Common myeloid progenitor, CD34-positive (primary cell): ENCODE data around the gene PEX10.

Experiments used
- CTCF ChIA-PET: fragments of 350-600 bp; sonication (Branson Sonifier 250); formaldehyde crosslinking; loops from one replicate; lab custom pipeline; 2021; ENCODE audit warnings: antibody characterized with exemption; lab: Charles Lee
- POLR2A ChIA-PET: fragments of 350-600 bp; sonication (Branson Sonifier 250); formaldehyde crosslinking; loops from one replicate; lab custom pipeline; 2021; ENCODE audit warnings: antibody characterized with exemption; lab: Charles Lee
- DNase-seq, 3 donors: peaks; one replicate each; pipeline versions ENCODE4 v3.0.0 to v3.0.0-alpha.2; 2013
- H3K27ac ChIP-seq, 2 experiments: 1 replicate in 1 of 2; 2 replicates in 1 of 2; pipeline ENCODE4 v1.7.0; 2013; ENCODE audit warnings: inconsistent platforms in 2 of 2, low read length in 2 of 2, mild to moderate bottlenecking in 2 of 2, low read depth in 1 of 2, moderate library complexity in 1 of 2; ENCODE audit not compliant: severe bottlenecking in 2 of 2, insufficient read depth in 1 of 2, poor library complexity in 1 of 2
- H3K27me3 ChIP-seq, 5 experiments: replicated peaks in 2 of 5; 1 replicate in 3 of 5; 2 replicates in 2 of 5; pipeline versions ENCODE4 v1.6.1 to v1.7.0; 2013; ENCODE audit warnings: low read length in 4 of 5, mild to moderate bottlenecking in 2 of 5, moderate library complexity in 2 of 5, inconsistent platforms in 1 of 5; ENCODE audit not compliant: insufficient read depth in 5 of 5, control insufficient read depth in 4 of 5
- H3K36me3 ChIP-seq, 4 experiments: 1 replicate in 2 of 4; 2 replicates in 2 of 4; pipeline versions ENCODE4 v1.6.1 to v1.7.0; 2013; ENCODE audit warnings: low read length in 3 of 4, control low read depth in 1 of 4, mild to moderate bottlenecking in 1 of 4; ENCODE audit not compliant: control insufficient read depth in 4 of 4, insufficient read depth in 4 of 4
- H3K4me1 ChIP-seq, 4 experiments: 1 replicate in 3 of 4; 2 replicates in 1 of 4; pipeline versions ENCODE4 v1.6.1 to v1.7.1; 2013; ENCODE audit warnings: low read length in 3 of 4, mild to moderate bottlenecking in 3 of 4, control low read depth in 1 of 4, inconsistent platforms in 1 of 4, moderate library complexity in 1 of 4; ENCODE audit not compliant: control insufficient read depth in 4 of 4, insufficient read depth in 4 of 4; ENCODE audit errors: control extremely low read depth in 1 of 4
- H3K4me3 ChIP-seq, 7 experiments: 1 replicate in 4 of 7; 2 replicates in 3 of 7; pipeline versions ENCODE4 v1.5.1 to v1.7.0; 2013; ENCODE audit warnings: mild to moderate bottlenecking in 7 of 7, low read length in 6 of 7, moderate library complexity in 6 of 7, inconsistent platforms in 2 of 7, low read depth in 2 of 7, control low read depth in 1 of 7; ENCODE audit not compliant: insufficient read depth in 4 of 7, control insufficient read depth in 1 of 7; ENCODE audit errors: extremely low read depth in 1 of 7
- H3K9me3 ChIP-seq, 5 experiments: 1 replicate in 4 of 5; 2 replicates in 1 of 5; pipeline versions ENCODE4 v1.6.1 to v1.7.1; 2013; ENCODE audit warnings: low read length in 4 of 5, mild to moderate bottlenecking in 2 of 5, inconsistent platforms in 1 of 5, low read depth in 1 of 5, moderate library complexity in 1 of 5; ENCODE audit not compliant: control insufficient read depth in 4 of 5, insufficient read depth in 2 of 5; ENCODE audit errors: control extremely low read depth in 1 of 5
- WGBS: methylation state at CpG from one replicate; pipeline ENCODE4 v1.1.5; 2013; ENCODE audit not compliant: insufficient coverage; 5-methylcytosine and 5-hydroxymethylcytosine counted together

Gene PEX10

DNA sequence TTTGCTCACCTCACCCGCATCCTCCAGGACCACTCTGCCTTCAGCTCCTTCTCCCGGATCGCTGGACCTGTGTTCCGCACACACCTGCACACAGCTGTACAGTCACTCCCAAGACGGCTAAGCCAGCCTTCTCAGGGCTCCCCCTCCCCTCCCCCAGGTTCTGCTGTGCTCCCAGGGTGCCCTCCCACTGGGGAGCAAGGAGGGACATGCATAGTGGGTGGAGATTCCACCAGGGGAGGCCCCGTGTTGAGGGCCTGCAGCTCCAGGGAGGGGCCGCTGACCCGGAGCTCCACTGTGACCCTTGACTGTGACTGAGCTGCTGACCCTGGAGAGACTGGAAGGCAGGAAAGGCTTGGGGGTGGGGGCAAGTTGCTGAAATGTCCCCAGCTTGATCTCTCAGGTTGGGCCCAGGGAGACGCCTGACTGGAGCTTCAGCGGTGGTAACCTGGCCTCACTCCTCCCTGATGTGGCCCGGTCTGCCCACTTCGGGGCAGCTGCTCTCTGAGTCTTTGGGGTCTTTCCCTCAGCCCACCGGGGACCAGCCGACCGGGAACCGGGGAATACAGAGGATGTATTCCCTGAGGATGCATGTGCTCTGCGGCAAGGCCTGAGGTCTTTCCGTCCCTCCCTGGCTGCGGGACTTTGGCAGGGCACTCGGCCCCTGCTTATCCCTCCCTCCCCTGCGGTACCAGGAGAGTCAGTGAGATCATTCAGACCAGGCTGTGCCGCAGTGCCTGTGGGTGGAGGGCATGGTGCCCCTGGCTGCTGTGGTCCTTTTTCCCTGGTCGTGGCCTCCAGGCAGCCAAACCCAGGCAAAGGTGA lies 35.1 kb upstream of the PEX10 start:
- H3K4me1 ChIP-seq, result peaks cover 0 to 5% (median 0%) of the 10 kb centered on the region in 4 experiments
- H3K9me3 ChIP-seq, result no peaks in the 10 kb centered on the region
- no peak overlapping the region for H3K4me3 ChIP-seq
- H3K36me3 ChIP-seq, result no peaks in the 10 kb centered on the region
- 71% methylated on average over 15 of the region's 23 CpGs for WGBS
- ChIA-PET CTCF (interaction anchor here (1.3 kb wide), 1 partner anchor 101 kb away, joined by 3 read pairs; no protein-coding TSS in a partner anchor), POLR2A (no interaction called here)
- H3K27ac ChIP-seq, result no peak overlapping the region
- peaks cover 0 to 83% (median 11%) of the 10 kb centered on the region in 5 experiments for H3K27me3 ChIP-seq
- no peak for DNase-seq

DNA sequence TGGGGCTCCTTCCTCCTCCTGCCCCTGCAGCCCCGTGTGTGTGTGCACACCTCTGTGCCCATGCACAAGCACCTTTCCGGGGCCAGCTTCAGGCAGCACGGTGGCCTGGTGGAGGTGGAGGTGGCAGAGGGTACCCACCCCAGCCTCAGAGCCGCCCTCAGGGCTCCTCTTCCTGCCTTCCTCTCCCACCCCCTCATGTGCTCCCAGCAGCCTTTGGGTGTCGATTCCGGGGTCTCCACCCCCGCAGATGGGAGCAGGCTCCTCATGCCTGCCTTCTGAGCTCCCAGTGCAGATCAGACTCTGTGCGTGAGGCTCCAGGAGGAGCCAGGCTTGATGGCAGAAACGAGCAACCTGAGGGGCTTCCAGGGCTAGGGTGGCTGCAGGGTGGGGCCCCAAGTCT lies 34.5 kb upstream of the PEX10 start:
- CTCF ChIA-PET, result interaction anchor here (1.3 kb wide), 1 partner anchor 101 kb away, joined by 3 read pairs; no protein-coding TSS in a partner anchor
- Histone ChIP-seq H3K27ac (no peak overlapping the region), H3K4me3 (no peak overlapping the region), H3K27me3 (peaks cover 0 to 83% (median 15%) of the 10 kb centered on the region in 5 experiments), H3K9me3 (no peaks in the 10 kb centered on the region), H3K4me1 (peaks cover 0 to 5% (median 0%) of the 10 kb centered on the region in 4 experiments), H3K36me3 (no peaks in the 10 kb centered on the region)
- POLR2A ChIA-PET, result no interaction called here
- DNase-seq, result no peak
- WGBS, result 88% methylated on average over 3 of the region's 9 CpGs

DNA sequence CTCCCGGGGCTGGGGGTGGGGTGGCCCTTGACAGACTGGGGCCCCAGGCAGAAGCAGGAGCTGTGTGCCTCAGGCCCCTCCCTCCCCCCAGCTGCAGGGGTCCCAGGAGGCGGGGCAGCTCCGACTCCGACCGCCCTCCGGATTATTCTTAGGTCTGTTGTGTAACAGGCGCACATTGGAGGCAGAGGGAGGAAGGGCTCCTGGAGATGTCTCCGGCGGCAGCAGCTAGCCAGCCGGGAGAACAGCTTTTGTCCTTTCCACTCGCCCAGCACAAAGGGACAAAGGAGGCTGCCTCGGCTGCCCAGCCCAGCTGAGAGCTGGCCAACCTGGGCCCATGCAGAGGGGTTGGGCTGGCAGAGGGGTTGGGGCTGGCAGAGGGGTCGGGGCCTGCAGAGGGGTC lies 34.0 kb upstream of the PEX10 start:
- CTCF ChIA-PET, result interaction anchor here (1.3 kb wide), 1 partner anchor 102 kb away, joined by 3 read pairs; no protein-coding TSS in a partner anchor
- no peaks in the 10 kb centered on the region for H3K9me3 ChIP-seq
- H3K4me3 ChIP-seq, result no peak overlapping the region
- H3K4me1 ChIP-seq, result peaks cover 0 to 5% (median 0%) of the 10 kb centered on the region in 4 experiments
- DNase-seq, result no peak
- peaks cover 0 to 85% (median 15%) of the 10 kb centered on the region in 5 experiments for H3K27me3 ChIP-seq
- POLR2A ChIA-PET, result no interaction called here
- no peaks in the 10 kb centered on the region for H3K36me3 ChIP-seq
- WGBS, result 15% methylated on average over 10 of the region's 13 CpGs
- H3K27ac ChIP-seq, result no peak overlapping the region

DNA sequence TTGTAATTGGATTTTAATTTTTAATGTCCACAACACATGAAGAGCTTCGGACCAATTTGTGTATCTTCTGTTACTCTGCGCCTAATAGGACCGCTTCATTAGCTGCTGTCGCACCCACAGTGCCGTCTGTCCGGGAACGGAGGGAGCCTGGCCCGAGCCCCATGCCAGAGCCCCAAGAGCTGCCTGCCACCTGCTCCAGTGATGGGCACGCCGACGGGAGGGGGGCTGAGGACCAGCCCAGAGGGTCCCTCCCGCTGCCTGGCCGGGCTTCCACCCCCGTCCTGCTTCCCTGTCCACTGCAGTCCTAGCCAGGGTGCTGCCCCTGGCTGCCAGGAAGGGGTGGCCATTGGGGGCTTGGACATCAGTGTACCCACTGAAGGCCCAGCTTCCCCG lies 33.5 kb upstream of the PEX10 start:
- peaks cover 0 to 86% (median 15%) of the 10 kb centered on the region in 5 experiments for H3K27me3 ChIP-seq
- peaks cover 0 to 2% (median 0%) of the 10 kb centered on the region in 5 experiments for H3K9me3 ChIP-seq
- CTCF ChIA-PET, result interaction anchor here (1.3 kb wide), 1 partner anchor 102 kb away, joined by 3 read pairs; no protein-coding TSS in a partner anchor
- 84% methylated on average over 15 of the region's 15 CpGs for WGBS
- no peak overlapping the region for H3K4me3 ChIP-seq
- H3K27ac ChIP-seq, result no peak overlapping the region
- H3K36me3 ChIP-seq, result no peaks in the 10 kb centered on the region
- no peak for DNase-seq
- POLR2A ChIA-PET, result no interaction called here
- H3K4me1 ChIP-seq, result peaks cover 0 to 5% (median 0%) of the 10 kb centered on the region in 4 experiments

DNA sequence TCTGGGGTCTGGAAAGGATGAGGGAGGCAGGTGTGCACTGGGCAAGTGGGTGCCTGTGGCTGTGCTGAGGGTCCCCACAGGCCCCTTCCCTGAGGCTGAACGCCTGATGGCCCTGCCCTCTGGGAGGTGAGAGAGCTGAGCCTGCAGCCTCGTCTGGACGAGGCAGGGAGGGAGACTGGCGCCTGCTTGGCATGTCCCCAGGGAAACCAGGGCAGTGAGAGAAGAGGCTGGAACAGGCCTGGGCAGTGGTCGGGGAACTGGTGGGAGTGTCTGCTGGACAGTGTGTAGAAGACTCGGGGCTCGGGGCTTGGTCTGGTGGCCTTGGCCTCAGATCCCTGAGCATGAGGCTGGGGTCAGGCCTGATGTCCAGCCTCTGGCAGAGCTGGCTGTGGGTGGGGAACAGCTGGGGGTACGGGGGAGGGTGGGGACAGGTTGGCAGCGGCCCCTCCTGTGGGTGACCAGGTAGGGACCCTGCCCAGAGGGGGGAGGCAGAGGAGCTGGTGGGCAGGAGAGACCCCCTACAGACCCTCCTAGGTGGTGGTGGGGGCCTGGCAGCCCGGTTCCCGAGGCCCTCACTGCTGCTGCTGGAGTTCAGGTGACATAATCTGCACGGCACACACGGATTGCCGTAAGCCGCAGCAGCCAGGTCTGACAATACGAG lies 32.9 kb upstream of the PEX10 start:
- POLR2A ChIA-PET, result no interaction called here
- 81% methylated on average over 14 of the region's 16 CpGs for WGBS
- H3K4me1 ChIP-seq, result peaks cover 0 to 5% (median 0%) of the 10 kb centered on the region in 4 experiments
- CTCF ChIA-PET, result no interaction called here
- peaks cover 0 to 86% (median 15%) of the 10 kb centered on the region in 5 experiments for H3K27me3 ChIP-seq
- H3K36me3 ChIP-seq, result no peaks in the 10 kb centered on the region
- DNase-seq, result no peak
- peaks cover 0 to 6% (median 0%) of the 10 kb centered on the region in 5 experiments for H3K9me3 ChIP-seq
- no peak overlapping the region for H3K27ac ChIP-seq
- no peak overlapping the region for H3K4me3 ChIP-seq

DNA sequence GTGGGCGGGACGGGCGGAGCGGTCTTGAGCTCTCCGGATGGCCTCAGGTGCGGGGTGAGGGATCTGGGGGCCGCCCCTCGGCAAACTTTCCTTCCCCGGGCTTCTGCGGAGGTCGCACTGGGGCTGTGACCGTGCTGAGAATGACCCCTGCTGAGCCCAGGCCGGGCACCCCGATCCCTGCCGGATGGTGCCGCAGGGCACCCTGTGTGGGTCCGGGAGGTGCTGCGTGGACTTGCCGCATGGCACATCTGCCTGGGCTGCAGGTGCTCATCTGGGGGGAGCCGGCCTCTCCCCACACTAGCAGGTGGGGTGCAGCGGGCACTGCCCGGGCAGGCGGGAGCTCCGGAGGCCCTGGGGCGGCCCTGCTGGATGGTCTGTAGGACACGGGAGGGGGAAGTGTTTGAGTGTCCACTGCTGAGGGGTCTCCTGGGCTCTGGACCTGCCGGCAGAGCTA lies 31.8 kb upstream of the PEX10 start:
- DNase-seq, result no peak
- H3K4me1 ChIP-seq, result peaks cover 0 to 5% (median 0%) of the 10 kb centered on the region in 4 experiments
- CTCF ChIA-PET, result no interaction called here
- H3K36me3 ChIP-seq, result no peaks in the 10 kb centered on the region
- H3K27me3 ChIP-seq, result peaks cover 0 to 79% (median 15%) of the 10 kb centered on the region in 5 experiments
- H3K9me3 ChIP-seq, result peaks cover 0 to 6% (median 0%) of the 10 kb centered on the region in 5 experiments
- POLR2A ChIA-PET, result no interaction called here
- no peak overlapping the region for H3K4me3 ChIP-seq
- H3K27ac ChIP-seq, result no peak overlapping the region
- WGBS, result 31% methylated on average over 23 of the region's 27 CpGs
